ENCODE measurements around the gene CEP192.

CEP192 gene

DNA sequence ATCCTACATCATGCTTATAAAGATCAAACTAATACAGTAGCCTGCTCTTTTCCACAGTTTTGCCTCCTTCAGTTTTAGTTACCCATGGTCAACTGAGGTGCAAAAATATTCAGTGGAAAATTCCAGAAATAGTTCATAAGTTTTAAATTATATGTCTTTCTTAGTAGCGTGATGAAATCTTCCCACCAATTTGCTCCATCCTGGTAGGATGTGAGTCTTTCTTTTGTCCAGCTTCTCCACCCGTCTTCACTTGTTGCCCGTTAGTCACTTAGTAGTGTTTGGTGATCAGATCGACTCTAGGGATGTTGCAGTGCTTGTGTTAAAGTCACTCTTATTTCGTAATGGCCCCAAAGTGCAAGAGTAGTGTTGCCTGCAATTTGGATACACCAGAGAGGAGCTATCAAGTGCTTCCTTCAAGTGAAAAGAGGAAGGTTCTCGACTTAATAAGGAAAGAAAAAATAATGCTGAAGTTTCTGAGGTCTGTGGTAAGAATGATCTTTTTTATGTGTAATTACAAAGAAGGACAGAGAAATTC, 57.0 kb downstream of the CEP192 start:
- TF ChIP-seq, protein P1, sequence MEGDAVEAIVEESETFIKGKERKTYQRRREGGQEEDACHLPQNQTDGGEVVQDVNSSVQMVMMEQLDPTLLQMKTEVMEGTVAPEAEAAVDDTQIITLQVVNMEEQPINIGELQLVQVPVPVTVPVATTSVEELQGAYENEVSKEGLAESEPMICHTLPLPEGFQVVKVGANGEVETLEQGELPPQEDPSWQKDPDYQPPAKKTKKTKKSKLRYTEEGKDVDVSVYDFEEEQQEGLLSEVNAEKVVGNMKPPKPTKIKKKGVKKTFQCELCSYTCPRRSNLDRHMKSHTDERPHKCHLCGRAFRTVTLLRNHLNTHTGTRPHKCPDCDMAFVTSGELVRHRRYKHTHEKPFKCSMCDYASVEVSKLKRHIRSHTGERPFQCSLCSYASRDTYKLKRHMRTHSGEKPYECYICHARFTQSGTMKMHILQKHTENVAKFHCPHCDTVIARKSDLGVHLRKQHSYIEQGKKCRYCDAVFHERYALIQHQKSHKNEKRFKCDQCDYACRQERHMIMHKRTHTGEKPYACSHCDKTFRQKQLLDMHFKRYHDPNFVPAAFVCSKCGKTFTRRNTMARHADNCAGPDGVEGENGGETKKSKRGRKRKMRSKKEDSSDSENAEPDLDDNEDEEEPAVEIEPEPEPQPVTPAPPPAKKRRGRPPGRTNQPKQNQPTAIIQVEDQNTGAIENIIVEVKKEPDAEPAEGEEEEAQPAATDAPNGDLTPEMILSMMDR (IDR thresholded peaks at IDR 0.05), result no peak

DNA sequence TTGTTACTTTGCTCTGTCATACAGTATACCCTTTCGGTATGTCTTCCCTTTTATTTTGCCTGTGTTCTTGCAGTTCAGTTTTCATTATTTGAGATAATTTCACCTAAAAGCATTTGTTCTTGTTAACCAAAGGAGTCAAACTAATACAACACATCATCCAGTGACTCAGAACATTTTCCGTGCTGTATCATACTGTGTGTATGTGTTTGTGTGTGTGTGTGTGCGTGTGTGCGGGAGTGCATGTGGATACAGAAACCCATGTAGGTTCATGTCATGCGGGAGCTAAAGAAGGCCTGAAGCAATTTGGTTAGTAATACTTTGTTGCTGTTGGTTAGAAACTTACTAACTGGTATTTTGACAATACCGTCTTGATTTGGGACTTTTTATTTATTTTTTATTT, 60.0 kb downstream of the CEP192 start:
- TF ChIP-seq, protein P1 (IDR thresholded peaks at IDR 0.05), result no peak

DNA sequence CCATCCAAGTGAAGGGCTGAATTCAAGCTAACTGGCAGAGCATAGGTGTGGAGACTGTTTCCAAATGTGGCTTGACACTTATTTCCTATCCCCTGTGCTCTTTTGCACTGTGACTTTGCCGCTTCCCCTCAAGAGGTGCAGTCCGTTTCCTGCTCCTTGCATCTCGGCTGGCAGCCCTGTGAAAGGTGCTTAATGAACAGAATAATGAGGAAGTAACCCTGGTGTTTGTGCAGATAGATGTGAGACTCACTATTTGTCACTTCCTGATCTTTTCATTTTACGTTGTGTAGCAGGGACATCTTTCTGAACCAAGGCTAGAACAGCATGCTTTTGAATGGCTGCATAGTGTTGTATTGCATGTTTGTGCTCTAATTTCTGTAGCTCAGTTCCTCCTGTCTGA, 60.8 kb downstream of the CEP192 start:
- TF ChIP-seq, protein P1 (IDR thresholded peaks at IDR 0.05), result no peak

DNA sequence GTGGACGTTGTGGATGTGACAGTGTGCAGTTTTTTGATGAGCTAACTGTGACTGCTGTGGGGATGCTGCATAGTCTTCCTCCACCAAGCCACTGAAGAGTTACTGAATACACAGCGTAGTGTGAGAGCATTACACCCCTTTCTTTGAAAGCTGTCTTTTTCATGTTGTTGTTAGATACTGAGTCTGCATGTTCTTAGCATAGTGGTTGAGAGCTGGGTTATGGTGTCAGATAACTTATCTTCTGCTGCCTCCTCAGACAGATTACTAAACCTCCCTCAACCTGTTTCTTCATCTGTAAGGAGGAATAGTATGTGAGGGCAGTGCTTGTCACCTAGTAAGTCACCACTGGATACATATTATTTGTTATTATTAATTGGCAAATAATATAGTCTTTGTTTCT, 63.2 kb downstream of the CEP192 start:
- TF ChIP-seq, protein P1 (IDR thresholded peaks at IDR 0.05), result no peak

DNA sequence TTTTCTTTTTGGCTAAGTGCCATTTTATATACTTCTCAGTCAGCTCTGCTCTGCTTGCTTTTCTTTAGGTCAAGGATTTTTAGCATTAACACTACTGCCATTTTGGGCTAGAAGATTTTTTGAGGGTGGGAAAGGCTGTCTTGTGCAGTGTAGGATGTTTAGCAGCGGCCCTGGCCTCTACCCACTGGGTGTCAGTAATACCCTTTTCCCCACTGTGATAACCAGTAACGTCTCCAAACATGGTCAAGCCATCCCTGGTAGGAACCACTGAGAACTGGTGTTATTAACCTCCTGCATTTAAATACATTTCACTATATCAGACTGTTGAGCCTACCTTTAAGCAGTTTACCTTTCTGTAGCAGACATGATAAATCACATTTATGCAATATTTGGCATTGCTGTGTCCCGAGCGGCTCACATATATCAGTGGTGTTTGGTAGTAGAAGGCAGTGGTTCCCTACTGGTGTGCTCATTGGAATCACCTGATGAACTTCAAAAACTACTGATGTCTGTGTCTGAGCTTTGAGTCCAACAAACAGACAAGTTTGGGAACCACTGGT, 70.5 kb downstream of the CEP192 start:
- TF ChIP-seq, protein P1 (IDR thresholded peaks at IDR 0.05), result no peak

DNA sequence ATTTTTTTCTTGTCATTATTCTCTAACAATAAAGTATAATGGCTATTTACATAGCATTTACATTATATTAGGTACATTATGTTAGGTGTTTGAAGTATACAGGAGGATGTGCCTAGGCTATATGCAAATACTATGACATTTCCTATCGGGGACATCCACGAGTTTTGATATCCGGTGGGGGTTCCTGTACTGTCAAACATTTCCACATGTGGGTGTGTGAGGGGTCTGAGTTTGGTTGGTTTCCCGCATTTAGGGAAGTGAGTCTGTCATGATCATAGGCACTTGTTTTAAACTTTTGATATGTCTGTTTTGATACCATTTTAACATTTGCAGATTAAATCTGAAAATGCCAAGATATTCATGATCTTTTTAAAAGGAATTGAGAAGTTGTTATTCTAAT, 76.0 kb downstream of the CEP192 start:
- TF ChIP-seq, protein P1 (IDR thresholded peaks at IDR 0.05), result no peak

DNA sequence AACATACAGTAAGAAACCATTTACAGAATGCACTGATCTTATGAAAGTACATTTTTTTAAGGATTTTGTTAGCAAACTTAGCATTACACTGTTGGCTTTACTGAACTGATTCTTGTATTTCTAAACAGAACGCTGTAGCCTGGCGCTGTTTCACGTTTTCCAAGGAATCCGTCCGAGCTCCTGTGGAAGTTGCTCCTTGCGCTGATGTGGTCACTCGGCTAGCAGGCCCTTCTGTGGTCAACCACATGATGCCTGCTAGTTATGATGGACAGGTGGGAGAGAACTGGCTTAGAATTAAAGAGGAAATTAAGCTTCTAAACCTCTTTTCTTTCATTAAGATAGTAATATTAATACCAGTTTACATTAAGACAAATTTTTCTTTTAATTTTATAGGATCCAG, 76.8 kb downstream of the CEP192 start:
- TF ChIP-seq, protein P1 (IDR thresholded peaks at IDR 0.05), result no peak

DNA sequence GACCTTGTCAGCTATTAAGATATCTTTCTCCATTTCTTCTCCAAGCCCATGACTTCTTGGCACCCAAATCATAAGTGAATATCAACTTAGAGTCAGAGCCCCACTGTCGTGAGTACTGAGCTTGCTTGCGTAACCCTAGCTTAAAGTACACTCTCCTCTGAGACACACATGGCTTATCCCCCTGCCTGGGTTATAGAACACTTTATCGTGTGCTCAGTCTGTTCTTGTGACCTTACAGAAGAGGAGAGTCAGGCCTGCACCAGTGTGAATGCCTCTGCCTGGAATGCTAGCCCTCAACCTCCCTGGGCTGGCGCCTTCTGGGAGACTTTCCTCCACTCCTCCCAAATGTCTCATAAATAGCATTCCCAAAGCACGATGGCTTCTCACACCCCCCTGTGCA, 79.3 kb downstream of the CEP192 start:
- TF ChIP-seq, protein P1 (IDR thresholded peaks at IDR 0.05), result no peak
